GM19324 (cell line): Measurements from ENCODE around the gene AGT.
"Not testable (repeated sequence)": the region's sequence is repeated elsewhere in the genome, so short reads cannot be mapped to it uniquely, and the experiment has no call there.

Experiments used
- ATAC-seq: cut with Tn5 transposase; IDR thresholded peaks from one replicate; pipeline ENCODE4 v1.9.1; 2021; ENCODE audit warnings: mild to moderate bottlenecking, moderate library complexity; ENCODE audit not compliant: unreplicated experiment, low FRiP score

AGT gene

GRCh38 chr1:230745071-230745470, 31.1 kb upstream of the AGT start:
- ATAC-seq = no peak

GRCh38 chr1:230744382-230744781, 30.5 kb upstream of the AGT start:
- ATAC-seq = no peak

GRCh38 chr1:230743899-230744298, 30.0 kb upstream of the AGT start:
- no peak for ATAC-seq

GRCh38 chr1:230739564-230740290, 25.8 kb upstream of the AGT start:
- no peak for ATAC-seq

GRCh38 chr1:230737622-230738262, 23.8 kb upstream of the AGT start:
- no peak for ATAC-seq

GRCh38 chr1:230735447-230735846, 21.5 kb upstream of the AGT start:
- no peak for ATAC-seq

- ATAC-seq = no peak
Observed at GRCh38 chr1:230730977-230731376, 17.1 kb upstream of the AGT start.

- no peak for ATAC-seq
Observed at GRCh38 chr1:230728710-230729392, 14.9 kb upstream of the AGT start.

GRCh38 chr1:230725256-230726012, 11.5 kb upstream of the AGT start:
- ATAC-seq = no peak

- ATAC-seq = not testable (repeated sequence)
Observed at GRCh38 chr1:230721849-230722522, 8.1 kb upstream of the AGT start.

- ATAC-seq = no peak
Observed at GRCh38 chr1:230717251-230717650, 3.3 kb upstream of the AGT start.

- ATAC-seq = not testable (repeated sequence)
Observed at GRCh38 chr1:230716453-230716852, 2.5 kb upstream of the AGT start.

- ATAC-seq = no peak
Observed at GRCh38 chr1:230715510-230715909, 1.6 kb upstream of the AGT start.

- no peak for ATAC-seq
Observed at GRCh38 chr1:230713547-230713914, 391 bp downstream of the AGT start.

- no peak for ATAC-seq
Observed at GRCh38 chr1:230713138-230713537, 784 bp downstream of the AGT start.

- no peak for ATAC-seq
Observed at GRCh38 chr1:230712470-230712942, 1.4 kb downstream of the AGT start.

- ATAC-seq = no peak
Observed at GRCh38 chr1:230711245-230711644, 2.7 kb downstream of the AGT start.

GRCh38 chr1:230710543-230710904, 3.4 kb downstream of the AGT start:
- ATAC-seq = no peak

- no peak for ATAC-seq
Observed at GRCh38 chr1:230709619-230710542, 4.0 kb downstream of the AGT start.
